Heart right ventricle (tissue), 16 donors: Measurements from ENCODE around the gene ANO2. TPM values are rescaled to one million over a fixed set of nuclear protein-coding genes. Genes with fewer than 3 reads are reported as not detected.

Source experiments
- ATAC-seq, 8 donors: fragments of 200-7000 bp; cut with Tn5 transposase; one replicate each; pipeline ENCODE4 v1.9.1; 2020; ENCODE audit warnings: mild to moderate bottlenecking in 8 of 8, moderate library complexity in 8 of 8, moderate number of reproducible peaks in 1 of 8
- DNase-seq, 2 donors: peaks; one replicate each; pipeline ENCODE4 v3.0.0-alpha.2; 2020
- H3K27ac ChIP-seq, 10 donors: fragments of 200-600 bp; sonication (generic) in 2 of 10; one replicate each; pipeline versions ENCODE4 v1.5.0 to v1.8.0; 2020 to 2022; ENCODE audit warnings: mild to moderate bottlenecking in 3 of 10
- H3K27me3 ChIP-seq, 7 donors: fragments of 200-600 bp; one replicate each; pipeline ENCODE4 v1.8.0; 2021 to 2022; ENCODE audit warnings: mild to moderate bottlenecking in 2 of 7
- H3K36me3 ChIP-seq, 9 donors: fragments of 200-600 bp; sonication (generic) in 1 of 9; one replicate each; pipeline versions ENCODE4 v1.5.0 to v1.8.0; 2020 to 2022; ENCODE audit warnings: mild to moderate bottlenecking in 2 of 9
- H3K4me1 ChIP-seq, 9 donors: fragments of 200-600 bp; sonication (generic) in 1 of 9; one replicate each; pipeline versions ENCODE4 v1.5.0 to v1.8.0; 2020 to 2022; ENCODE audit warnings: mild to moderate bottlenecking in 4 of 9
- H3K4me3 ChIP-seq, 10 donors: fragments of 200-600 bp; sonication (generic) in 2 of 10; one replicate each; pipeline versions ENCODE4 v1.5.0 to v1.8.0; 2020 to 2022; ENCODE audit warnings: mild to moderate bottlenecking in 7 of 10, moderate library complexity in 2 of 10
- H3K9me3 ChIP-seq, 11 donors: fragments of 200-600 bp in 10 of 11; sonication (generic) in 2 of 11; one replicate each; pipeline versions ENCODE4 v1.5.0 to v1.8.0; 2013 to 2022; ENCODE audit warnings: mild to moderate bottlenecking in 2 of 11, control low read depth in 1 of 11, moderate library complexity in 1 of 11
- WGBS, 2 donors: extraction: QIAGEN DNeasy Blood & Tissue Kit; methylation state at CpG; one replicate each; pipeline ENCODE4 v1.1.7; 2013; ENCODE audit warnings: inconsistent platforms in 1 of 2; 5-methylcytosine and 5-hydroxymethylcytosine counted together
- intact Hi-C, 10 donors: fragments of 100-400 bp; cut with DNase I; formaldehyde crosslinking; loops; one replicate each; pipeline versions ENCODE4 v1.11.1 to v1.14.2; 2022
- polyA plus RNA-seq, 2 donors: library from polyadenylated mRNA; stranded (reverse); fragments of 200-250 nt; gene quantifications; one replicate each; pipeline ENCODE4 v1.2.3, GENCODE V29; 2013
- total RNA-seq, 10 donors: library from RNA; stranded (reverse); fragmentation: NEBNext Ultra II Directional in 3 of 10; extraction: Animal tissue kit (Norgen Biotek cat#: 25700) in 3 of 10; gene quantifications; one replicate each; pipeline versions ENCODE4 v1.2.1 to v1.2.4, GENCODE V29; 2021 to 2023
- TF ChIP-seq, protein P1 (sequence below), 9 donors: fragments of 200-600 bp; sonication (generic) in 2 of 9; IDR thresholded peaks; one replicate each; pipeline versions ENCODE4 v1.5.0 to v1.8.0; 2021 to 2022; ENCODE audit warnings: antibody characterized with exemption in 9 of 9, mild to moderate bottlenecking in 5 of 9, moderate library complexity in 1 of 9
- donor health status: Arrhythmogenic right ventricular cardiomyopathy.
- donor health status: ischemic (EF 13 %, LVEDD 7.1; RV severe dilation, severe dysfunction).
- donor health status: healthy with polysubstance abuse.
- donor health status: DM: no; HTN: yes; CAD: no.
- donor health status: DM: no; HTN: no; CAD: no.
- donor health status: ischemic (EF 25% LVEDD 6.9; RV normal size, moderate dysfunction).
- donor health status: ischemic (EF 25% LVEDD 5.7; RV mildly dilated, moderate dysfunction).
- donor health status: healthy.
- donor health status: DM: yes; HTN: yes; CAD: no.
- donor health status: Ischemic cardiomyopathy.
- donor health status: ischemic (EF 35%, LVEDD 5.7; RV mildly dilated, moderate dysfunction).
- donor health status: nonischemic (EF 11% LVEDD 7.7; RV severe dilation, severe dysfunction).
- donor health status: DM: yes; HTN: yes; CAD: no.
- donor health status: PGD.
- donor health status: ischemic (EF 29% LVEDD 5.4; RV normal size, mild dysfunction).
- donor health status: nonischemic (EF 23%, LVEDD 6.1; RV moderate dilation, normal function).

The ANO2 gene
- total and polyA plus RNA-seq, 12 donors, result 4.0 to 15.2 (median 12.0) TPM

GRCh38 chr12:5581616-5582015 lies 363.4 kb downstream of the ANO2 start:
- TF ChIP-seq, protein P1, sequence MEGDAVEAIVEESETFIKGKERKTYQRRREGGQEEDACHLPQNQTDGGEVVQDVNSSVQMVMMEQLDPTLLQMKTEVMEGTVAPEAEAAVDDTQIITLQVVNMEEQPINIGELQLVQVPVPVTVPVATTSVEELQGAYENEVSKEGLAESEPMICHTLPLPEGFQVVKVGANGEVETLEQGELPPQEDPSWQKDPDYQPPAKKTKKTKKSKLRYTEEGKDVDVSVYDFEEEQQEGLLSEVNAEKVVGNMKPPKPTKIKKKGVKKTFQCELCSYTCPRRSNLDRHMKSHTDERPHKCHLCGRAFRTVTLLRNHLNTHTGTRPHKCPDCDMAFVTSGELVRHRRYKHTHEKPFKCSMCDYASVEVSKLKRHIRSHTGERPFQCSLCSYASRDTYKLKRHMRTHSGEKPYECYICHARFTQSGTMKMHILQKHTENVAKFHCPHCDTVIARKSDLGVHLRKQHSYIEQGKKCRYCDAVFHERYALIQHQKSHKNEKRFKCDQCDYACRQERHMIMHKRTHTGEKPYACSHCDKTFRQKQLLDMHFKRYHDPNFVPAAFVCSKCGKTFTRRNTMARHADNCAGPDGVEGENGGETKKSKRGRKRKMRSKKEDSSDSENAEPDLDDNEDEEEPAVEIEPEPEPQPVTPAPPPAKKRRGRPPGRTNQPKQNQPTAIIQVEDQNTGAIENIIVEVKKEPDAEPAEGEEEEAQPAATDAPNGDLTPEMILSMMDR (IDR thresholded peaks at IDR 0.05), result no peak
- intact Hi-C loops, result no loop called here
- ATAC-seq, result peak in 4 of 8 donors; percentile 12 to 46 (median 26)
- Histone ChIP-seq H3K4me3 (peak overlapping the region in 1 of 10 donors; percentile 1), H3K9me3 (no peaks in the 10 kb centered on the region), H3K36me3 (no peaks in the 10 kb centered on the region), H3K27me3 (peaks cover 0 to 5% (median 0%) of the 10 kb centered on the region in 7 donors), H3K27ac (peak overlapping the region; percentile 29 to 83 (median 70)), H3K4me1 (peaks cover 4 to 91% (median 54%) of the 10 kb centered on the region in 9 donors)
- DNase-seq, result no peak
- whole genome bisulfite sequencing, 2 donors, result 48 to 50% methylated on average over 4 of the region's 4 CpGs

- TF ChIP-seq, protein P1 (IDR thresholded peaks at IDR 0.05), result no peak
- H3K36me3 ChIP-seq, result no peaks in the 10 kb centered on the region
- peaks cover 6 to 95% (median 60%) of the 10 kb centered on the region in 9 donors for H3K4me1 ChIP-seq
- no peaks in the 10 kb centered on the region for H3K9me3 ChIP-seq
- no peak overlapping the region for H3K4me3 ChIP-seq
- H3K27me3 ChIP-seq, result peaks cover 0 to 5% (median 0%) of the 10 kb centered on the region in 7 donors
- H3K27ac ChIP-seq, result peak overlapping the region; percentile 29 to 83 (median 70)
- intact Hi-C loops, result no loop called here
- 46 to 50% methylated on average over 3 of the region's 3 CpGs for WGBS, 2 donors
- DNase-seq, result peak in 1 of 2 donors; percentile 26
- ATAC-seq, result peak in 4 of 8 donors; percentile 38 to 54 (median 42)
Observed at GRCh38 chr12:5581019-5581418, 364.0 kb downstream of the ANO2 start.

- H3K9me3 ChIP-seq, result no peaks in the 10 kb centered on the region
- DNase-seq, result no peak
- TF ChIP-seq, protein P1 (IDR thresholded peaks at IDR 0.05), result no peak
- intact Hi-C loops, result loop anchor here in 1 of 10 donors (5.0 kb wide), 1 partner anchor 49 kb away; no protein-coding TSS in a partner anchor
- H3K27me3 ChIP-seq, result peaks cover 0 to 5% (median 0%) of the 10 kb centered on the region in 7 donors
- H3K4me1 ChIP-seq, result peaks cover 9 to 80% (median 52%) of the 10 kb centered on the region in 9 donors
- 67 to 74% methylated on average over 3 of the region's 3 CpGs for WGBS, 2 donors
- no peak overlapping the region for H3K4me3 ChIP-seq
- H3K27ac ChIP-seq, result no peak overlapping the region
- peaks cover 0 to 5% (median 0%) of the 10 kb centered on the region in 9 donors for H3K36me3 ChIP-seq
- ATAC-seq, result no peak
Observed at GRCh38 chr12:5578775-5579174, 366.3 kb downstream of the ANO2 start.

DNA sequence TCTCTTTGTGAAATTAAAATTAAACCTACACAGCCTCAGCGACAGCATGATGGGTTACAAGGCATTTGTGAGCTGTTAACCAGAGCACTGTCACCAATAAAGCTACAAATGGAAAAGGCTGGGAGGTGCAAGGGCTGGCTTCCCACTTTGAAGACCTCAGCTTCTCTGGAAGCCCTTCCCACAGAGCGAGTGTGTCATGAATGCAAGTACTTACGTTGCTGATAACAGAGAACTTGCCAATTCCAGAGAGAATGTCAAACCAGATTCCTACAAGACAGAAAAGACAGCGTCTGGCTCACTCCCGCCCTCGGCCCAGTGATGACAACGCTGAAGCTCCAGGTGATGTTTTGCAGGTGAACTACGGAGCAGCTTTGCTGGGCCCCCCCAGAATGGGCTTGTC lies 367.3 kb downstream of the ANO2 start:
- WGBS, 2 donors, result 32 to 40% methylated on average over 8 of the region's 8 CpGs
- intact Hi-C loops, result loop anchor here in 1 of 10 donors (5.0 kb wide), 1 partner anchor 50 kb away; no protein-coding TSS in a partner anchor
- H3K36me3 ChIP-seq, result peaks cover 0 to 5% (median 0%) of the 10 kb centered on the region in 9 donors
- TF ChIP-seq, protein P1 (IDR thresholded peaks at IDR 0.05), result no peak
- peak overlapping the region in 7 of 10 donors; percentile 29 to 54 (median 40) for H3K27ac ChIP-seq
- ATAC-seq (peak in 3 of 8 donors; percentile 10 to 25 (median 16)), DNase-seq (no peak)
- no peaks in the 10 kb centered on the region for H3K9me3 ChIP-seq
- peaks cover 6 to 72% (median 48%) of the 10 kb centered on the region in 9 donors for H3K4me1 ChIP-seq
- peaks cover 0 to 5% (median 0%) of the 10 kb centered on the region in 7 donors for H3K27me3 ChIP-seq
- no peak overlapping the region for H3K4me3 ChIP-seq
